HepG2 (cell line): ENCODE measurements around the gene EEIG1. TPM values are rescaled to one million over a fixed set of nuclear protein-coding genes. Genes with fewer than 3 reads are reported as not detected.

Experiments
- ATAC-seq: fragments of 200-7000 bp; cut with Tn5 transposase; 3 replicates; pipeline ENCODE4 v1.9.1; 2020; ENCODE audit warnings: mild to moderate bottlenecking, moderate library complexity
- BruUV-seq: library from RNA; stranded (reverse); fragments of 400-500 nt; replicated peaks from 2 replicates; lab custom pipeline; 2021; lab: Mats Ljungman, UMichigan
- CTCF ChIA-PET: fragments of 300-600 bp; formaldehyde crosslinking; extraction: SDS; loops from one replicate; lab custom pipeline; 2021; ENCODE audit warnings: low total read pairs, inconsistent platforms, low intra/inter-chr PET ratio; lab: Yijun Ruan, JAX
- POLR2A ChIA-PET: fragments of 350-600 bp; sonication (Branson Sonifier 250); formaldehyde crosslinking; loops from one replicate; lab custom pipeline; 2020; ENCODE audit warnings: antibody characterized with exemption, inconsistent platforms; lab: Yijun Ruan, JAX
- DNase-seq: peaks from one replicate; pipeline ENCODE4 v3.0.0-alpha.2; 2015; ENCODE audit warnings: low spot score
- FAIRE-seq: peaks from 3 replicates; lab custom pipeline; 2011; peaks lifted over from hg19 to GRCh38; lab: Jason Lieb, UNC
- H2AFZ ChIP-seq: one replicate; pipeline ENCODE4 v1.6.1; 2011; ENCODE audit warnings: low read length, inconsistent platforms
- H3K27ac ChIP-seq: fragments of 300-600 bp; 3 replicates; pipeline ENCODE4 v1.8.0; 2011; ENCODE audit warnings: mixed run types, mild to moderate bottlenecking, mixed read lengths, low read length, inconsistent platforms; ENCODE audit not compliant: insufficient read depth; ENCODE audit errors: extremely low read length
- H3K27me3 ChIP-seq, 2 experiments: fragments of 200-600 bp in 1 of 2; 2 replicates in 1 of 2; 3 replicates in 1 of 2; pipeline versions ENCODE4 v1.6.0 to v1.8.0; 2011; ENCODE audit warnings: low read length in 2 of 2, mild to moderate bottlenecking in 2 of 2, moderate library complexity in 2 of 2, inconsistent platforms in 1 of 2; ENCODE audit not compliant: insufficient read depth in 2 of 2, control insufficient read depth in 1 of 2
- H3K36me3 ChIP-seq, 2 experiments: fragments of 200-600 bp in 1 of 2; replicated peaks in 1 of 2; 2 replicates in 1 of 2; 3 replicates in 1 of 2; pipeline versions ENCODE4 v1.5.1 to v1.8.0; 2011; ENCODE audit warnings: low read length in 2 of 2, inconsistent platforms in 1 of 2; ENCODE audit not compliant: insufficient read depth in 2 of 2, control insufficient read depth in 1 of 2
- H3K4me1 ChIP-seq: 2 replicates; pipeline ENCODE4 v1.5.1; 2012; ENCODE audit warnings: low read length, inconsistent platforms; ENCODE audit not compliant: insufficient read depth
- H3K4me2 ChIP-seq: 2 replicates; pipeline ENCODE4 v1.6.0; 2011; ENCODE audit warnings: low read depth, low read length, inconsistent platforms
- H3K4me3 ChIP-seq, 3 experiments: fragments of 200-600 bp in 1 of 3; sonication (generic), shearing (Covaris generic) in 1 of 3; replicated peaks in 1 of 3; 2 replicates each; pipeline ENCODE4 v1.5.1; 2011 to 2016; ENCODE audit warnings: low read length in 3 of 3, inconsistent platforms in 2 of 3, low read depth in 2 of 3, mild to moderate bottlenecking in 2 of 3, control low read depth in 1 of 3, mixed read lengths in 1 of 3; ENCODE audit not compliant: insufficient read depth in 1 of 3
- H3K79me2 ChIP-seq: one replicate; pipeline ENCODE4 v1.6.1; 2011; ENCODE audit warnings: low read length, inconsistent platforms; ENCODE audit not compliant: insufficient read depth
- H3K9ac ChIP-seq: 2 replicates; pipeline ENCODE4 v1.6.0; 2011; ENCODE audit warnings: mild to moderate bottlenecking, low read depth, low read length, inconsistent platforms; ENCODE audit not compliant: insufficient read depth
- H3K9me3 ChIP-seq: 2 replicates; pipeline ENCODE4 v1.5.1; 2012; ENCODE audit warnings: mild to moderate bottlenecking, low read length
- H4K20me1 ChIP-seq: 2 replicates; pipeline ENCODE4 v1.6.0; 2011; ENCODE audit warnings: inconsistent platforms, mild to moderate bottlenecking, low read length, moderate library complexity; ENCODE audit not compliant: insufficient read depth
- PHF21A ChIP-seq: sonication (generic); formaldehyde crosslinking; IDR thresholded peaks from 2 replicates; pipeline ENCODE4 v1.5.0; 2020; ENCODE audit warnings: mild to moderate bottlenecking, missing genetic modification reagents
- RAD51 ChIP-seq: fragments of 450-650 bp; IDR thresholded peaks from 2 replicates; pipeline ENCODE4 v1.6.1; 2016; ENCODE audit warnings: borderline replicate concordance
- SALL1 ChIP-seq: sonication (generic); formaldehyde crosslinking; IDR thresholded peaks from 2 replicates; pipeline ENCODE4 v1.8.0; 2022; ENCODE audit warnings: mild to moderate bottlenecking, missing genetic modification reagents
- TBX2 ChIP-seq: sonication (generic); formaldehyde crosslinking; IDR thresholded peaks from 2 replicates; pipeline ENCODE4 v1.5.0; 2020; ENCODE audit warnings: missing genetic modification reagents, mild to moderate bottlenecking, borderline replicate concordance
- ZNF235 ChIP-seq: sonication (generic); formaldehyde crosslinking; IDR thresholded peaks from 2 replicates; pipeline ENCODE4 v1.8.1; 2023; ENCODE audit warnings: mild to moderate bottlenecking, missing genetic modification reagents, borderline replicate concordance
- WGBS: methylation state at CpG from one replicate; pipeline ENCODE4 v1.1.6; 2017; ENCODE audit warnings: low lambda C conversion rate; 5-methylcytosine and 5-hydroxymethylcytosine counted together
- in situ Hi-C: cut with HindIII; loops from 2 replicates; pipeline ENCODE4 v1.10.0; 2017; ENCODE audit warnings: low pct_unique_long_range_greater_than_20kb; ENCODE audit not compliant: extremely low pct_ligation_motif_present
- intact Hi-C: fragments of 100-400 bp; cut with micrococcal nuclease; formaldehyde crosslinking; loops from one replicate; pipeline ENCODE4 v1.10.0; 2022; ENCODE audit not compliant: unreplicated experiment
- polyA plus RNA-seq, 8 experiments: library from polyadenylated mRNA; depleted of rRNA in 3 of 8; stranded (reverse) in 7 of 8; unstranded in 1 of 8; fragments of >200 nt; fragmentation: Illumina TruSeq in 4 of 8; extraction: Trizol in 4 of 8; gene quantifications; 2 replicates each; pipeline versions ENCODE4 v1.2.1 to v1.2.3, GENCODE V29; 2011 to 2016; ENCODE audit warnings: low read depth in 4 of 8, missing spikeins in 1 of 8, mixed read lengths in 1 of 8; ENCODE audit not compliant: insufficient read depth in 1 of 8
- total RNA-seq, 5 experiments: library from RNA; depleted of rRNA; stranded (reverse); fragments of >200 nt; fragmentation: Illumina TruSeq; extraction: Trizol; gene quantifications; 2 replicates each; pipeline ENCODE4 v1.2.3, GENCODE V29; 2016; ENCODE audit warnings: low read depth in 1 of 5
- TF ChIP-seq, protein P1 (sequence below): sonication (generic); formaldehyde crosslinking; IDR thresholded peaks from 2 replicates; pipeline ENCODE4 v1.5.0; 2020; ENCODE audit warnings: mild to moderate bottlenecking, missing genetic modification reagents, moderate library complexity
- TF ChIP-seq, protein P2 (sequence below): conservative IDR thresholded peaks from 2 replicates; pipeline ENCODE4 v1.6.1; 2018; ENCODE audit warnings: missing genetic modification reagents
- TF ChIP-seq, protein P3 (sequence below), 2 experiments: sonication (generic) in 1 of 2; formaldehyde crosslinking in 1 of 2; IDR thresholded peaks; 2 replicates each; pipeline versions ENCODE4 v1.5.1 to v1.6.1; 2011 to 2020; ENCODE audit warnings: borderline replicate concordance in 1 of 2, low read depth in 1 of 2, low read length in 1 of 2, mild to moderate bottlenecking in 1 of 2, missing genetic modification reagents in 1 of 2, moderate library complexity in 1 of 2
- TF ChIP-seq, protein P4 (sequence below): sonication (generic); formaldehyde crosslinking; IDR thresholded peaks from 2 replicates; pipeline ENCODE4 v1.5.1; 2020; ENCODE audit warnings: mild to moderate bottlenecking, missing genetic modification reagents, moderate library complexity
- TF ChIP-seq, protein P5 (sequence below): sonication (generic); formaldehyde crosslinking; IDR thresholded peaks from 2 replicates; pipeline ENCODE4 v1.4.0; 2020; ENCODE audit warnings: missing genetic modification reagents

EEIG1 gene
- total and polyA plus RNA-seq, 2 of the 13 experiments (the other 11 are each of a cell fraction or from before 2014, with no cell fraction given): 16.6 to 25.2 TPM

DNA sequence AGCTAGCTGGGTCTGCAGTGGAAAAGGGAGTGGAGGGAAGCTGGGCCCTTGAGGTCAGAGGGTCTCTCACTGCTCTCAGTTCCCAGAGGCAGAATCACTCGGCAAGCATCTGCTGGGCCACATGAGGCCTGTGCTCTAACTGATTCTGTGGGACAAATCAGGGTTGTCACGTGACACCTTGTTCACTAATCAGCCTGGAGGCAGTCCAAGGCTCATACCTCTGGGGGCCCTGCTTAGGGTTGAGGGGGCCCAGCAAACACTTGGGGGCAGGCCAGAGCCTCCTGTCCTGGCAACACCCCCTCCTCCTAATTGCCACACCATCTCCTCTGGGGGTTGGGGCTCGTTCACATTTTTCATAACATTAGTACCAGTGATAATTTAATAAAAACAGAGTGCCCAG, 34.1 kb downstream of the EEIG1 start:
- intact Hi-C loops: loop anchor here (10.0 kb wide), 1 partner anchor 168 kb away; no protein-coding TSS in a partner anchor
- Histone ChIP-seq H2AFZ (no peak overlapping the region), H4K20me1 (peaks cover 7% of the 10 kb centered on the region), H3K4me3 (peak overlapping the region in 1 of 3 experiments; percentile 26; a peak in 1 of 6 replicates), H3K79me2 (peaks cover 45% of the 10 kb centered on the region), H3K9me3 (no peaks in the 10 kb centered on the region), H3K4me2 (peak overlapping the region; percentile 51), H3K27me3 (no peaks in the 10 kb centered on the region; a peak in 1 of 5 replicates), H3K9ac (peak overlapping the region; percentile 39; the same call in 1 of the 2 replicates), H3K4me1 (peaks cover 78% of the 10 kb centered on the region), H3K27ac (peak overlapping the region; percentile 42), H3K36me3 (peaks cover 21 to 58% of the 10 kb centered on the region in 2 experiments; a peak in 4 of 5 replicates)
- in situ Hi-C loops: no loop called here
- CTCF ChIA-PET: no interaction called here
- DNase-seq (peak; percentile 28), FAIRE-seq (no peak), ATAC-seq (no peak)
- POLR2A ChIA-PET: no interaction called here
- BruUV-seq: no TSS peak
- 52% methylated on average over 2 of the region's 3 CpGs for WGBS
- TF ChIP-seq, protein P1, sequence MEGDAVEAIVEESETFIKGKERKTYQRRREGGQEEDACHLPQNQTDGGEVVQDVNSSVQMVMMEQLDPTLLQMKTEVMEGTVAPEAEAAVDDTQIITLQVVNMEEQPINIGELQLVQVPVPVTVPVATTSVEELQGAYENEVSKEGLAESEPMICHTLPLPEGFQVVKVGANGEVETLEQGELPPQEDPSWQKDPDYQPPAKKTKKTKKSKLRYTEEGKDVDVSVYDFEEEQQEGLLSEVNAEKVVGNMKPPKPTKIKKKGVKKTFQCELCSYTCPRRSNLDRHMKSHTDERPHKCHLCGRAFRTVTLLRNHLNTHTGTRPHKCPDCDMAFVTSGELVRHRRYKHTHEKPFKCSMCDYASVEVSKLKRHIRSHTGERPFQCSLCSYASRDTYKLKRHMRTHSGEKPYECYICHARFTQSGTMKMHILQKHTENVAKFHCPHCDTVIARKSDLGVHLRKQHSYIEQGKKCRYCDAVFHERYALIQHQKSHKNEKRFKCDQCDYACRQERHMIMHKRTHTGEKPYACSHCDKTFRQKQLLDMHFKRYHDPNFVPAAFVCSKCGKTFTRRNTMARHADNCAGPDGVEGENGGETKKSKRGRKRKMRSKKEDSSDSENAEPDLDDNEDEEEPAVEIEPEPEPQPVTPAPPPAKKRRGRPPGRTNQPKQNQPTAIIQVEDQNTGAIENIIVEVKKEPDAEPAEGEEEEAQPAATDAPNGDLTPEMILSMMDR (CRISPR knock-in tag): peak; percentile 34
- TF ChIP-seq PHF21A (CRISPR knock-in tag): peak; percentile 57; the same call in 1 of the 2 replicates
- peak; percentile 56; the same call in 1 of the 2 replicates for TF ChIP-seq RAD51
- TF ChIP-seq, protein P2, sequence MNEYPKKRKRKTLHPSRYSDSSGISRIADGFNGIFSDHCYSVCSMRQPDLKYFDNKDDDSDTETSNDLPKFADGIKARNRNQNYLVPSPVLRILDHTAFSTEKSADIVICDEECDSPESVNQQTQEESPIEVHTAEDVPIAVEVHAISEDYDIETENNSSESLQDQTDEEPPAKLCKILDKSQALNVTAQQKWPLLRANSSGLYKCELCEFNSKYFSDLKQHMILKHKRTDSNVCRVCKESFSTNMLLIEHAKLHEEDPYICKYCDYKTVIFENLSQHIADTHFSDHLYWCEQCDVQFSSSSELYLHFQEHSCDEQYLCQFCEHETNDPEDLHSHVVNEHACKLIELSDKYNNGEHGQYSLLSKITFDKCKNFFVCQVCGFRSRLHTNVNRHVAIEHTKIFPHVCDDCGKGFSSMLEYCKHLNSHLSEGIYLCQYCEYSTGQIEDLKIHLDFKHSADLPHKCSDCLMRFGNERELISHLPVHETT: no peak
- TF ChIP-seq, protein P3, sequence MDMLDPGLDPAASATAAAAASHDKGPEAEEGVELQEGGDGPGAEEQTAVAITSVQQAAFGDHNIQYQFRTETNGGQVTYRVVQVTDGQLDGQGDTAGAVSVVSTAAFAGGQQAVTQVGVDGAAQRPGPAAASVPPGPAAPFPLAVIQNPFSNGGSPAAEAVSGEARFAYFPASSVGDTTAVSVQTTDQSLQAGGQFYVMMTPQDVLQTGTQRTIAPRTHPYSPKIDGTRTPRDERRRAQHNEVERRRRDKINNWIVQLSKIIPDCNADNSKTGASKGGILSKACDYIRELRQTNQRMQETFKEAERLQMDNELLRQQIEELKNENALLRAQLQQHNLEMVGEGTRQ (IDR thresholded peaks at IDR 0.05; ENCODE audit: low read depth, low read length): peak; percentile 47
- TF ChIP-seq, protein P3 (CRISPR knock-in tag; IDR thresholded peaks at IDR 0.05; ENCODE audit: borderline replicate concordance): peak; percentile 70; the same call in 1 of the 2 replicates
- TF ChIP-seq, protein P4, sequence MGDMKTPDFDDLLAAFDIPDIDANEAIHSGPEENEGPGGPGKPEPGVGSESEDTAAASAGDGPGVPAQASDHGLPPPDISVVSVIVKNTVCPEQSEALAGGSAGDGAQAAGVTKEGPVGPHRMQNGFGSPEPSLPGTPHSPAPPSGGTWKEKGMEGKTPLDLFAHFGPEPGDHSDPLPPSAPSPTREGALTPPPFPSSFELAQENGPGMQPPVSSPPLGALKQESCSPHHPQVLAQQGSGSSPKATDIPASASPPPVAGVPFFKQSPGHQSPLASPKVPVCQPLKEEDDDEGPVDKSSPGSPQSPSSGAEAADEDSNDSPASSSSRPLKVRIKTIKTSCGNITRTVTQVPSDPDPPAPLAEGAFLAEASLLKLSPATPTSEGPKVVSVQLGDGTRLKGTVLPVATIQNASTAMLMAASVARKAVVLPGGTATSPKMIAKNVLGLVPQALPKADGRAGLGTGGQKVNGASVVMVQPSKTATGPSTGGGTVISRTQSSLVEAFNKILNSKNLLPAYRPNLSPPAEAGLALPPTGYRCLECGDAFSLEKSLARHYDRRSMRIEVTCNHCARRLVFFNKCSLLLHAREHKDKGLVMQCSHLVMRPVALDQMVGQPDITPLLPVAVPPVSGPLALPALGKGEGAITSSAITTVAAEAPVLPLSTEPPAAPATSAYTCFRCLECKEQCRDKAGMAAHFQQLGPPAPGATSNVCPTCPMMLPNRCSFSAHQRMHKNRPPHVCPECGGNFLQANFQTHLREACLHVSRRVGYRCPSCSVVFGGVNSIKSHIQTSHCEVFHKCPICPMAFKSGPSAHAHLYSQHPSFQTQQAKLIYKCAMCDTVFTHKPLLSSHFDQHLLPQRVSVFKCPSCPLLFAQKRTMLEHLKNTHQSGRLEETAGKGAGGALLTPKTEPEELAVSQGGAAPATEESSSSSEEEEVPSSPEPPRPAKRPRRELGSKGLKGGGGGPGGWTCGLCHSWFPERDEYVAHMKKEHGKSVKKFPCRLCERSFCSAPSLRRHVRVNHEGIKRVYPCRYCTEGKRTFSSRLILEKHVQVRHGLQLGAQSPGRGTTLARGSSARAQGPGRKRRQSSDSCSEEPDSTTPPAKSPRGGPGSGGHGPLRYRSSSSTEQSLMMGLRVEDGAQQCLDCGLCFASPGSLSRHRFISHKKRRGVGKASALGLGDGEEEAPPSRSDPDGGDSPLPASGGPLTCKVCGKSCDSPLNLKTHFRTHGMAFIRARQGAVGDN (CRISPR knock-in tag): peak; percentile 43; the same call in 1 of the 2 replicates
- TF ChIP-seq SALL1 (CRISPR knock-in tag): peak; percentile 11; the same call in 1 of the 2 replicates
- peak; percentile 48; the same call in 1 of the 2 replicates for TF ChIP-seq TBX2
- TF ChIP-seq, protein P5, sequence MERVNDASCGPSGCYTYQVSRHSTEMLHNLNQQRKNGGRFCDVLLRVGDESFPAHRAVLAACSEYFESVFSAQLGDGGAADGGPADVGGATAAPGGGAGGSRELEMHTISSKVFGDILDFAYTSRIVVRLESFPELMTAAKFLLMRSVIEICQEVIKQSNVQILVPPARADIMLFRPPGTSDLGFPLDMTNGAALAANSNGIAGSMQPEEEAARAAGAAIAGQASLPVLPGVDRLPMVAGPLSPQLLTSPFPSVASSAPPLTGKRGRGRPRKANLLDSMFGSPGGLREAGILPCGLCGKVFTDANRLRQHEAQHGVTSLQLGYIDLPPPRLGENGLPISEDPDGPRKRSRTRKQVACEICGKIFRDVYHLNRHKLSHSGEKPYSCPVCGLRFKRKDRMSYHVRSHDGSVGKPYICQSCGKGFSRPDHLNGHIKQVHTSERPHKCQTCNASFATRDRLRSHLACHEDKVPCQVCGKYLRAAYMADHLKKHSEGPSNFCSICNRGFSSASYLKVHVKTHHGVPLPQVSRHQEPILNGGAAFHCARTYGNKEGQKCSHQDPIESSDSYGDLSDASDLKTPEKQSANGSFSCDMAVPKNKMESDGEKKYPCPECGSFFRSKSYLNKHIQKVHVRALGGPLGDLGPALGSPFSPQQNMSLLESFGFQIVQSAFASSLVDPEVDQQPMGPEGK: peak; percentile 88
- no peak for TF ChIP-seq ZNF235 (CRISPR knock-in tag)
